Stimulated activated CD8-positive, alpha-beta memory T cell treated with anti-CD3 and anti-CD28 coated beads, Interleukin-15, amount 100 ng/mL, for 4 hours (primary cell): ENCODE measurements around the gene ZNF862.

Source experiments
- DNase-seq, 2 donors: peaks; one replicate each; pipeline ENCODE4 v3.0.0-alpha.2; 2020; ENCODE audit warnings: low read depth in 2 of 2

Gene ZNF862

DNA sequence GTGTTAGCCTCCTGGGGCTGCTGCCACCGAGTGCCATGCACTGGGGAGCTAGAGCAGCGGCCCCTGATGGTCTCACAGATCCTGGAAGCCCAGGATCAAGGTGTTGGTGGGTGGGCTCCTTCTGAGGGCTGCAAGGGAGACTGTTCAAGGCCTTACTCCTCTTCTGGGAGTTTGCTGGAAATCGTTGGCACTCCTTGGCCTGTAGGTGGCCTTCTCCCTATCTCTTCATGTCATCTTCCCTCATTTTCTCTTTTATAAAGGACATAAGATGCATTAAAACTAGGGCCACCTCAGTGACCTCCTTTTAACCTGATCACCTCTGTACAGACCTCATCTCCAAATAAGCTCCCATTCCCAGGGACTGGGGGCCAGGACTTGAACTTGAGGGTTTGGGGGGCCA is 27.0 kb upstream of the ZNF862 start:
- no peak for DNase-seq

DNA sequence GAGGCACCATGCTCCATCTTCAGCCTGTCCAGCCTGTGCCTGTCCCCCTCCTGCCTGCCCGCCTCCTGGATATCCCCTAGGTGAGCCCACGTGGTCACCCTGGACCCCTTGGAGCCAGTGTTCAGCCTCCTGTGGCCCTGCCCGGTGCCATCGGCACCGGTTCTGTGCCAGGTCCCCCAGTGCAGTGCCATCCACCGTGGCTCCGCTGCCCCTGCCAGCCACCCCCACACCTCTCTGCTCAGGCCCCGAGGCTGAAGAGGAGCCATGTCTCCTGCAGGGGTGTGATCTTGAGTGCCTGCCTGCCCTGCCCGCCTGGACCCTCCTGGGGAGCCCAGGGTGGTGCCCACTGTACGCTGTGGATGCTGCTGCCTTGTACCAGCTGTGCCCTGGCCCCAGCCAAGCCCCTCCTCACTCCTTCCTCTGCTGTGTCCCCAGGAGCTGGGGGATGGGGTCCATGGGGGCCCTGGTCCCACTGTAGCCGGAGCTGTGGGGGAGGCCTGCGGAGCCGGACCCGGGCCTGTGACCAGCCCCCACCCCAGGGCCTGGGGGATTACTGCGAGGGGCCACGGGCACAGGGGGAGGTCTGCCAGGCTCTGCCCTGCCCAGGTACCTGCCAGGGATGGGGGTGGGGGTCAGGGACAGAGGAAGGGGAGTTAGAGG is 26.2 kb upstream of the ZNF862 start:
- DNase-seq = no peak

GRCh38 chr7:149813254-149814035 is 24.7 kb upstream of the ZNF862 start:
- DNase-seq = no peak

GRCh38 chr7:149814494-149814893 is 23.7 kb upstream of the ZNF862 start:
- DNase-seq = no peak

- DNase-seq = no peak
These were observed 23.1 kb upstream of the ZNF862 start for GRCh38 chr7:149815121-149815520.

GRCh38 chr7:149815661-149816266 is 22.4 kb upstream of the ZNF862 start:
- no peak for DNase-seq

DNA sequence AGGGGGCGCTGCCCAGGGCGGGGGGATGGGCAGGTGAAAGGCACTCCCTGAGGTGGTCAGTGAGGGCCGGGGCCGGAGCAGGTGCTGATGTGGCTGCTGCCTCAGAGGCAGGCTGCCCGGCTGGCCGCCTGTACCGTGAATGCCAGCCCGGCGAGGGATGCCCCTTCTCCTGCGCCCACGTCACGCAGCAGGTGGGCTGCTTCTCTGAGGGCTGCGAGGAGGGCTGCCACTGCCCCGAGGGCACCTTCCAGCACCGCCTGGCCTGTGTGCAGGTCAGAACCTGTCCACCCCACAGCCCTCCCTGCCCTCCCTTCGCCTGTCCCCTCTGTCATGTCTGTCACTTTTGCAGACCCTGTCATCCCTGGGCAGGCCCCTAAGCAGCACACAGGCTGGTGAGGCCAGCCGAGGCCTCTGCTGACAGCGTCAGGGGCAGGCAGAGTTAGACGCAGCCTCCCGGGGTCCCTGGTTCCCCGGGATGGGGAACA is 21.9 kb upstream of the ZNF862 start:
- no peak for DNase-seq

DNA sequence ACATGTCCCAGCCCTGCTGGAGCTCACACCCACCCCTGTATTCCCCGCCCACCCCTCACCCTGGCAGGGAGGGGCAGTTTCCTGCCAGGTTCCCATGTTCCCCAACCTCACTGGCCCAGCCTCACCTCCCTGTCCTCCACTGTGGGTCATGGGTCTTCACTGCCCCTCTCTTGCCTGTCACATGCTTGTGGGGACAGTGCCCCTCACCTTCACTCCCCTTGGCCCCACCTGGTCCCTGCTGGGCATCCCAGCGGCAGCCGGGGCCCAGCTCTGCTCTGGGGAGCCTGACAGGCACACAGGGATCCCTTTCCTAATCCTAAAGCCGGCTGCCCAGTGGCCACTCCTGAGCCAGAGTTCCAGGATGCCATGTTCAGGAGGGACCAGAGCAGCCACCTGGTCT is 21.4 kb upstream of the ZNF862 start:
- DNase-seq = no peak

- no peak for DNase-seq
These were observed 20.8 kb upstream of the ZNF862 start for GRCh38 chr7:149817301-149817771.

GRCh38 chr7:149817836-149818535 is 20.2 kb upstream of the ZNF862 start:
- DNase-seq = no peak

DNA sequence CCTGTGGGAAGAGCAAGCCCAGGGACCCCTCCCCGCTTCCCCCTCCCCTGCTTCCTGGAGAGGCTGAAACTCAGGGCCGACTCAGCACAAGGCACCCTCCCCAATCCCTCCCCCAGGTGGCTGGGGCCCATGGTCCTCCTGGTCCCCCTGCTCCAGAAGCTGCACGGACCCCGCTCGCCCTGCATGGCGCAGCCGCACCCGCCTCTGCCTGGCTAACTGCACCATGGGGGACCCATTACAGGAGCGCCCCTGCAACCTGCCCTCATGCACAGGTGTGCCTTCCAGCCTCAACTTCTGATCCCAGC is 19.7 kb upstream of the ZNF862 start:
- no peak for DNase-seq

DNA sequence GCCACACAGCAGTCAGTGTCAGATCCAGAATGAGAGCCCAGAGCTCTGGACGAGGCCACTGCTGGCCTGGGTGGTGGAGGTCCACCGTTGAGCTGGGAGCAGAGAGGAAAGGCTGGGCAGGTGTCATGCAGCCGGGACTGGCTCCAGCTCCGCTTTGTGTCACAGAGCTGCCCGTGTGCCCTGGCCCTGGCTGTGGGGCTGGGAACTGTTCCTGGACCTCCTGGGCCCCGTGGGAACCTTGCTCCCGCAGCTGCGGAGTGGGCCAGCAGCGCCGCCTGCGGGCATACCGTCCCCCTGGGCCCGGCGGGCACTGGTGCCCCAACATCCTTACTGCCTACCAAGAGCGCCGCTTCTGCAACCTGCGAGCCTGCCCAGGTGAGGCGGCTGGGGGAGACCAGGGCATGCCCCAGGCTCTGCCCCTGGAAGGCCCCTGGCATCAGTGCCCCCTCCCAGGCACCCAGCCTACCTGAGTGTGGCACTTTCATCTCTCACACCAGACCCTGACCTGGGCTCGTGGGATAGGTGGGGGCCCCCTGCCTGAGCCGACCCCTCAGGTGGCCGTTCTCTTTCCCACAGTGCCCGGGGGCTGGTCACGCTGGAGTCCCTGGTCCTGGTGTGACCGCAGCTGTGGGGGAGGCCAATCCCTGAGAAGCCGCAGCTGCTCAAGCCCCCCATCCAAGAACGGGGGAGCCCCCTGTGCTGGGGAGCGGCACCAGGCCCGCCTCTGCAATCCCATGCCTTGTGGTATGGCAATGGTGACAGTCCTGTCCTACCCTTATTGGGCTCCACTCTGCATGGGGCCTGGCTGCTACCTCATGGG is 18.8 kb upstream of the ZNF862 start:
- DNase-seq = no peak

DNA sequence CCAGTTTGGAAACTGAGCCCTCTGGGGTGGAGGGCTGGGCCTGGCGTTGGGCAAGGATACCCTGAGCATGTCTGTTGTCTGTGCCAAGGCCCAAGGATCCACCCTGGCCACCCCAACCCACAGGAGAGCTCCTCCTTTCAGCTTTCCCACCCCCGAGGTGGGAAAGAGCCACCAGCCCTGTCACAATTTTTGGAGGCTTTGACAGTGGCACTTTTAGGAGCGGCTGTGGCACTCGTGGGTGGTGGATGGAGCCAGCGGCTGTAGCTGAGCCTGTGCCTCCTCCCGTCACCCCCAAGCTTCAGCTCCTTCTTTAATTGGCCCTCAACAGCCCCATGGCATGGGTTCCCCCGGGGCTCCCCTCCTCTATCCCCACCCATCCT is 18.2 kb upstream of the ZNF862 start:
- DNase-seq = no peak

DNA sequence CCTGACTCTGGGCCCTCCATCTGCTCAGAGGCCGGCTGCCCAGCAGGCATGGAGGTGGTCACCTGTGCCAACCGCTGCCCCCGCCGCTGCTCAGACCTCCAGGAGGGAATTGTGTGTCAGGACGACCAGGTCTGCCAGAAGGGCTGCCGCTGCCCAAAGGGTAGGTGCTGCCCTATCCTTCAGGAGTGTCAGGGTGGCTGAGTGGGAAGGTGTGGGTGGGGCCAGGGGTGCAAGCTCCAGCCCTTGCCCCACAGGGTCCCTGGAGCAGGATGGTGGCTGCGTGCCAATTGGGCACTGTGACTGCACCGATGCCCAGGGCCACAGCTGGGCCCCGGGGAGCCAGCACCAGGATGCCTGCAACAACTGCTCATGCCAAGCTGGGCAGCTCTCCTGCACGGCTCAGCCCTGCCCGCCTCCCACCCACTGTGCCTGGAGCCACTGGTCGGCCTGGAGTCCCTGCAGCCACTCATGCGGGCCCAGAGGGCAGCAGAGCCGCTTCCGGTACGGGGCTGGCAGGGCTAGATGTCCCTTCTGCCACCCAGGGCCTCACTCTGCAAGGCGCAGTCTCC is 17.5 kb upstream of the ZNF862 start:
- DNase-seq = no peak

DNA sequence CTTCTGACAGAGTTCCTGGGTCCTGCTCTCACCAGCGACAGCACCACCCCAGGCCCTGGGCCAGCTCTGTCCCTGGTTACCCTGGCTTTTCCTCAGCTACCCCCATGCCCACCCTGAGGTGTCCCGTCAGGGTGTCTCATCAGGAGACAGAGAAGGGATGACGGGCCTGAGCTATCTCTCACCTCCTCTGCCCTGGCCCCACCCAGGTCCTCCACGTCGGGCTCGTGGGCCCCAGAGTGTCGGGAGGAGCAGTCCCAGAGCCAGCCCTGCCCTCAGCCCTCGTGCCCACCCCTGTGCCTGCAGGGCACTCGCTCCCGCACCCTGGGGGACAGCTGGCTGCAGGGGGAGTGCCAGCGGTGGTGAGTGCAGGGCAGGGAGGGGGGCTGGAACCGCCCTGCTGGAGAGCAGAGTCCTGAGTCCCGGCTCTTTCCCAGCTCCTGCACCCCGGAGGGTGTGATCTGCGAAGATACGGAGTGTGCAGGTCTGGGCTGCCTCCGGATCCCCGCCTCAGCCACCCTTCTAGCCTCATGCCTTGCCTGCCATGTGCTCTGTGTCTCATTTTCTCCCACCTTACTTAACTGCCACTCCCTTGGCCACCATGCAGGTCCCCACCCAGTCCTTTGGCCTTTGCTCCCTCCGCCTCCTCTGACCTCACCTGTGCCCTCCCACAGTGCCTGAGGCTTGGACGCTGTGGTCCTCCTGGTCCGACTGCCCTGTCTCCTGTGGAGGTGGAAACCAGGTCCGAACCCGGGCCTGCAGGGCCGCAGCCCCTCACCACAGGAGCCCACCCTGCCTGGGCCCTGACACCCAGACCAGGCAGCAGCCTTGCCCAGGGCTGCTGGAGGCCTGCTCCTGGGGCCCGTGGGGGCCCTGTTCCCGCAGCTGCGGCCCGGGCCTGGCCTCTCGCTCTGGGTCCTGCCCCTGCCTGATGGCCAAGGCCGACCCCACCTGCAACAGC is 16.7 kb upstream of the ZNF862 start:
- DNase-seq = no peak

DNA sequence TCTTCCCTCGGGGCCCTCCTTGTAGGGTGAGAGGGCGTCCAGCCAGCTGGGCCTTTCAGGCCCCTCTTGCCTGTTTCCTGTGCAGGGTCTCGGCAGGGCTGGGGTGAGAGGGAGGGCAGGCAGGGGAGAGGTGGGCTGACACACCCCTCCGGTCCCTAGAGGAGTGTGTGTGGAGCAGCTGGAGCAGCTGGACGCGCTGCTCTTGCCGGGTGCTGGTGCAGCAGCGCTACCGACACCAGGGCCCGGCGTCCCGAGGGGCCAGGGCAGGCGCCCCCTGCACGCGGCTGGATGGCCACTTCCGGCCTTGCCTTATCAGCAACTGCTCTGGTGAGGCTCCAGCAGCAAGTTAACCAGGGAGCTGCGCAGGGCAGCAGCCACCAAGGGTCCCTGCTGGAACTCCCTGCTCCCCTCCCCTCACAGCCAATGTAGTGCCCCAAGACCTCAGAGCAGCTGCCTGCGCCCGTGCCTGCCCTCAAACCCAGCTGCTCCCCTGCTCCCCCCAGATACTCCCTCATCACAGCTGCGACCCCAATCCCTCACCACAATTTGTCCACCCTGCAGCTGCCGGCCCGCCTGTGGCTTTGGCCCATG is 15.7 kb upstream of the ZNF862 start:
- no peak for DNase-seq

GRCh38 chr7:149823191-149823630 is 15.0 kb upstream of the ZNF862 start:
- DNase-seq = no peak

DNA sequence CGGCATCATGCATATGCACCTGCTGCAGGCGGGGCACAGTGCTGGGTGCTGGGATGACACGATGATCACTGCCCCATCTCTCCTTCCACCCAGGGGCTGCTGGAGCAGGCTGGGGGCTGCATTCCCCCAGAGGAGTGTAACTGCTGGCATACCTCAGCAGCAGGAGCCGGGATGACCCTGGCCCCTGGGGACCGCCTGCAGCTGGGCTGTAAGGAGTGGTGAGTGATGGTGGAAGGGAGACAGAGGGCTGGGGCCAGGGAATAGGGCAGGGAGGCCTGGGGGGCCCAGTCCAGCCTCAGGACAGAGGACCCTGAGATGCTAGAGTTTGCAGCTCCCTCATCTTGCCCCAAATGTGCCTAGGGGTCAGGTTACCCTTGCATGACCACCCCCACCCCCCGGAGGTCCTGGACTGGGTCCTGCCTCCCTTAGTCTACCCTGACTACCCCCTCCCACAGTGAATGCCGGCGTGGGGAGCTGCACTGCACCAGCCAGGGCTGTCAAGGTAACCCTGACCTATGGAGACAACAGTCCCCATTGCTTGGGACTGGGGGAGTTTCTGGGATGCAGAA is 14.5 kb upstream of the ZNF862 start:
- DNase-seq = no peak

DNA sequence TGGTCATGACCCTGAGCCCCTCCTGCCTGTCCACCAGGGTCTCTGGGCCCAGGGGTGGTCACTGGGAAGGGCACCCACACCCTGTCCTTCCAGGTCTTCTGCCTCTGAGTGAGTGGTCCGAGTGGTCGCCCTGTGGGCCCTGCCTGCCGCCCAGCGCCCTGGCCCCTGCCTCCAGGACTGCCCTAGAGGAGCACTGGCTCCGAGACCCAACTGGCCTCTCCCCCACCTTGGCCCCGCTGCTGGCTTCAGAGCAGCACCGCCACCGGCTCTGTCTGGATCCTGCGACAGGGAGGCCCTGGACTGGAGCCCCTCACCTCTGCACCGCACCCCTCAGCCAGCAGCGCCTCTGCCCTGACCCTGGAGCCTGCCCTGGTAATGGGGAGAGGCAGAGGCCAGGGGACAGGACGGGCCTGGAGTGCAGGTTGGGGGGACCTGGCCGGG is 13.9 kb upstream of the ZNF862 start:
- DNase-seq = no peak
